T47D (cell line): ENCODE results near the gene USP11.
"Not testable (repeated sequence)": the region's sequence is repeated elsewhere in the genome, so short reads cannot be mapped to it uniquely, and the experiment has no call there.

Experiments used
- DNase-seq, 2 experiments: peaks; one replicate each; pipeline versions ENCODE4 v3.0.0 to v3.0.0-alpha.2; 2011 to 2012; ENCODE audit warnings: low read depth in 1 of 2, low spot score in 1 of 2
- JUND ChIP-seq: IDR thresholded peaks from 2 replicates; pipeline ENCODE4 v1.6.1; 2012; ENCODE audit warnings: low read depth
- in situ Hi-C: cut with HindIII; loops from 2 replicates; pipeline ENCODE4 v1.10.0; 2016; ENCODE audit warnings: low sequenced_read_pairs, low pct_unique_long_range_greater_than_20kb

USP11 gene

DNA sequence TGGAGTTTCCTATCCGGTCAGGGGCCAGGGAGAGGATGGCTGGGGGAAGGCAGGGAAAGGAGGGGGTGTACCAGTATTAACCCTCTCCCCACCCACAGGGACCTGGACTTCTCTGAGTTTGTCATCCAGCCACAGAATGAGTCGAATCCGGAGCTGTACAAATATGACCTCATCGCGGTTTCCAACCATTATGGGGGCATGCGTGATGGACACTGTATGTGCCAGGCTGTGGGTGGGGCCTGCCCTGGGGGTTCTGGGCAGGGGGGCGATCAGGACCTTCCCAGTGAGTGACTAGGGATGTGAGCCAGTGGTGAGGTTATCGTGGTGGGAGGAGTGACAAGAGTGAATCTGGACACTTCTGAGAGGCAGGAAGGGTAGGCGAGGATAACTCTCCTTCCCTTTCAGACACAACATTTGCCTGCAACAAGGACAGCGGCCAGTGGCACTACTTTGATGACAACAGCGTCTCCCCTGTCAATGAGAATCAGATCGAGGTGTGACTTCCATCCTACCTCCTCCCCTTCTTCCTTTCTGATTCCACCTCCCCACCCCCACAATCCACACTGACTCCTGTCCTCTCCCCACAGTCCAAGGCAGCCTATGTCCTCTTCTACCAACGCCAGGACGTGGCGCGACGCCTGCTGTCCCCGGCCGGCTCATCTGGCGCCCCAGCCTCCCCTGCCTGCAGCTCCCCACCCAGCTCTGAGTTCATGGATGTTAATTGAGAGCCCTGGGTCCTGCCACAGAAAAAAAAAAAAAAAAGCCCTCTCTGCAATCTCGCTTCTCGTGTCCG is 14.6 kb downstream of the USP11 start:
- no peak for DNase-seq
- in situ Hi-C loops = no loop called here
- TF ChIP-seq JUND = no peak

GRCh38 chrX:47247999-47248320 is 15.2 kb downstream of the USP11 start:
- in situ Hi-C loops = no loop called here
- DNase-seq = no peak
- TF ChIP-seq JUND = no peak

DNA sequence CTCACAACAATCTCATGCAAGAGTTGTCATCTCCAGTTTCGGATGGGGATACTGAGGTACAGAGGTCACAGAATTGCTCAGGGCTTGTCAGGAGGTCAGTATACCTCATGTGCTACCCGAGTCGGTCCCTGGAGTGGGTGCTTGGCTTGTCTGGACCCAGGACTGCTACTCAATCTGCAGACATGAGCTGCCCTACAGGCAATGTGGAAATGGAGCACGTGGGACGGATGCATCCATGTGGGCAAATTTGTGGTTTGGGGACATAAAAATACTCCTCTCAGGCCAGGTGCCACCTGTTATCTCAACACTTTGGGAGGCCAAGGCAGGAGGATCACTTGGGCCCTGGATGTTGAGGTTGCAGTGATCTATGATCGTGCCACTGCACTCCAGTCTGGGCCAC is 15.8 kb downstream of the USP11 start:
- in situ Hi-C loops = no loop called here
- TF ChIP-seq JUND = no peak
- no peak for DNase-seq

DNA sequence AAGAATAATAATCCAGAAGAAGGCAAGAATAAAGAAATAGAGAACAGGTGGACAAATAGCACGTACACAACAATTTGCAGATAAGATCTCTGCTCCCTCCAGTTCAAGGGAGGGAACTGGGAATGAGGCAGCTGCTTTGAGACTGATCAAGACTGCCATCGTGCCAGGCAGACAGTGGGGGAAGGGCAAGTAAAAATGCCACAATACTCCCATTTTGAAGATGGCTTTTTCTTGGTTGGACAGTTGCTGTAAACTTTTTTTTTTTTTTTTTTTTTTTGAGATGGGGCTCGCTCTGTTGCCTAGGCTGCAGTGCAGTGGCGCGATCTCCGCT is 17.2 kb downstream of the USP11 start:
- in situ Hi-C loops = no loop called here
- no peak for DNase-seq
- no peak for TF ChIP-seq JUND

- in situ Hi-C loops, DNase-seq: not testable (repeated sequence)
These were observed 24.8 kb downstream of the USP11 start for GRCh38 chrX:47257620-47258019.

GRCh38 chrX:47264483-47265173 is 31.8 kb downstream of the USP11 start:
- DNase-seq = no peak
- TF ChIP-seq JUND = no peak
- in situ Hi-C loops = no loop called here

- no peak for DNase-seq
These were observed 33.8 kb downstream of the USP11 start for GRCh38 chrX:47266643-47267042.

GRCh38 chrX:47272013-47272408 is 39.2 kb downstream of the USP11 start:
- in situ Hi-C loops = no loop called here
- DNase-seq = no peak
- TF ChIP-seq JUND = no peak

More at GRCh38 chrX:47266643-47267042, 33.8 kb downstream of the USP11 start:
- TF ChIP-seq JUND = no peak
- in situ Hi-C loops = no loop called here

DNA sequence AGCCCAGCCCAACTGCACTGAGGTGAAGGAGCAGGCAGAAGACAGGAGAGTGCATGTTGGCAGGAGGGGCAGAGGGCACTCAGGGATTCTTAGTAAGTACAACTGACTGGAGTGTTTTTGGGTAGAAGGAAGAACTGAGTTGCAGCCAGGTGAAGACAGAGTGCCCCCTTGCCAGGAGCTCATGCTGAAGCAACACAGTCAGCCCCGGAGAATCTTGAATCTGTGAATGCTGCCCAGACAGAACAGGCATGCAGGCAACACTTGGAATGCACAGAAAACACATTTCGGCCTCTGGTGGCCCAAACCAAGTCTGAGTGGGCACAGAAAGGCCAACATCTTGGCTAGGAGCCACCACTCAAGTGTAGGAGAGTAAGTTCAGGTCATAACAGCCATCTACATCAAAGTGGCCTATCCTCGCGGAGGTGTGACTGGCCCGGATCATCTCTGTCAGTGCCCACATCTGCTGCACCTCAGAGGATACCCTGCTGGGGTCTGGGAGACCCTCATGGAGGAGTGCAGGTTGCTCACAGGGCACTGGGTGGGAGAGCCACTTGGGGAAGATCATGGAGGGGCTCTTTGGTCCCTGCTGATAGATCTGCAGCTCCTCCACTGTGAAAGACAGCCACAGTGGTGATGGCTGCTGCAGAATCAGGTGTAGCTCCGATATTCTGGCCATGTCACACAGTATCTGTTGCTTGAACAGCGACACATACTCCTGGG is 40.4 kb downstream of the USP11 start:
- no peak for TF ChIP-seq JUND
- in situ Hi-C loops = no loop called here

GRCh38 chrX:47278691-47279090 is 45.9 kb downstream of the USP11 start:
- no peak for TF ChIP-seq JUND

More for the DNA sequence above, 40.4 kb downstream of the USP11 start:
- DNase-seq = no peak

DNA sequence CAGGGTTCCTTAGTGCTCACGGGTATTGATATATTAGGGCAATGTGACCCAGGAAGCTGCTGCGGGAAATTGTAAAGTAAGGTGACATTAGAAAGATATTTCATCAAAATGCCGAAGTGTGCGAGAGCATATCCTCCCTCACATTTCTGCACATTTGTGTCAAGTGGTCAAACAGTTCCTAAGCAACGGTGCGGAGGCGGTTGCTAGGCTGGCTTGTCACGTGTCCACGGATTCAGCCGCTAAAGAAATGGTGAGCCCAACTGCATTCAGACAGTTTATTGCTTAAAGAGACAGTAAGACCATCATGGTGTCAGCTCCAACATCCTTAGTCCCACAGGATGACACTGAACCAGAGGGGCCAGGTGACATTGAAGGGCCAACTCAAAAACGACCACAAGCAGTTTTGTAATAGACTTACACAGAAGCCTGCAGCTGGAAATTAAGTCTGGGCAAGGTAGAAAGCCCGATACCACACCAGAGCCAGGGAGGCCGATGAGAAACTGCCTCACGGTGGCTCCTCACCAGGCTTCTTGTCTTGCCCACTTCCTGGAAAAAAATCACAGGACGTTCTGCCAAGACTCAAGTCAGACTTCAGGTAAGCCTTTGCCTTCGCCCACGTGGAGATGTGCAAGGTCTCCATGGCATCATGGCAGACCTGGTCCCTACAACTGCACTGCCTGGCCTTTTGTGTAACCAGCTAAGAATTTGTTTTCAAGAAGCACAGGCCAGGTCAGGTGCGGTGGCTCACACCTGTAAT is 50.4 kb downstream of the USP11 start:
- peak in 1 of 2 experiments; percentile 56 for DNase-seq
- in situ Hi-C loops = no loop called here
- TF ChIP-seq JUND = no peak

More at GRCh38 chrX:47278691-47279090, 45.9 kb downstream of the USP11 start:
- in situ Hi-C loops = no loop called here
- DNase-seq = peak in 1 of 2 experiments; percentile 22

- DNase-seq, in situ Hi-C loops: not testable (repeated sequence)
These were observed 51.8 kb downstream of the USP11 start for GRCh38 chrX:47284616-47285015.
